RPMI8226 (cell line): Measurements from ENCODE around the gene EYA3.

Experiments used
- DNase-seq: peaks from one replicate; pipeline ENCODE4 v3.0.0-alpha.2; 2015

The EYA3 gene

DNA sequence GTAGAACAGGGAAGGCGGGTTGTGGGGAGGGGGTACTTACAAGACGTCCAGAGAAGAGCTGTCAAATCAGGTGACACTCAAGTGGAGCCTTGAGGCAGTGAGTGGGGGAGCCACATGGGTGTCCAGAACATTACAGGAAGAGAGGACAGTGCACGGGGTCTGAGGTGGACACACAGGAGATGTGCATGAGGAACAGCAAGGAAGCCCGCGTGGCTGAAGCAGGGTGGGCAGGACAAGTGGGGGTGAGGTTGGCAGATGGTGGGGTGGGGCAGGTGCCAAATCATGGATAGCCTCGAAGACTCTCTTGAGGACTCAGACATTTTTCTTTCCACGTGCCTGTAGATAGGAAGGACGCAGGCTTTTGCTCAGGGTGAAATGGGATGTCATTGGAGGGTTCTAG lies 152.7 kb downstream of the EYA3 start:
- no peak for DNase-seq

DNA sequence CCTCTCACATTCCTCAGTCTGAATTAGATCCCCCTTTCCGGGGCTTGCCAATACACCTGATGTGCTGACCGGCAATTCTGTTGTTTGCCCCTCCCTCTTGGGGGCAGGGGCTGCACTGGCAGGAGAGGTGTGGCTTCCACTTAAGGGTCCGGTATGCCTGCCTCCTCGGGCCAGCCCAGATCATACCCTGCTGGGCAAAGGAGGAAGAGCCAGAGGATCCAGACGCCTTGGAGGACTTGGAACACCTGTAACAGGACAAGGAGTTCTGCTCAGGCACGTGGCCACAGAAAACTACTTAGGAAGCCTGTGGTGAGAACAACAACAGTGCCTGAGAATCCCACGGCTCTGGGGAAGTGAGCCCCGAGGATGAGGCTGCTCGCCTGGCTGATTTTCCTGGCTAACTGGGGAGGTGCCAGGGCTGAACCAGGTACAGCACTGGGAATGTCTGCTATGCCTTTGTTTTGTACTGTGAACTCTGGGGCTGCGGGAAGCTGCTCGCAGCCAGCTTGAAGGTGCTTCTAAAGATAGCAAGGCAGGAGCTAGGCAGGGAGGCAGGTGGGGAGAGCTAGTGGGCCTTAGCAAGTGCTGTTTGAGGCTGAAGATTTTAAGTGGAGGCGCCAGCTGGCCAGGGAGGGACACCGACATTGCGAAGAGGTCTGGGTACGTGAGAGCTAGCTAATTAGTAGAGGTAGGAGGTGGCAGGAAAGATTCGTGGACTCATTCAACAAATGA lies 153.4 kb downstream of the EYA3 start, which contains the start of gene SMPDL3B:
TSS of gene SMPDL3B (plus strand) at position 183 of the 732 bp plus-strand sequence. CDS start at position 367, 184 bp downstream.
- DNase-seq, result peak; percentile 79

GRCh38 chr1:27931759-27932158 lies 156.7 kb downstream of the EYA3 start:
- peak; percentile 45 for DNase-seq

GRCh38 chr1:27931184-27931583 lies 157.2 kb downstream of the EYA3 start:
- no peak for DNase-seq

DNA sequence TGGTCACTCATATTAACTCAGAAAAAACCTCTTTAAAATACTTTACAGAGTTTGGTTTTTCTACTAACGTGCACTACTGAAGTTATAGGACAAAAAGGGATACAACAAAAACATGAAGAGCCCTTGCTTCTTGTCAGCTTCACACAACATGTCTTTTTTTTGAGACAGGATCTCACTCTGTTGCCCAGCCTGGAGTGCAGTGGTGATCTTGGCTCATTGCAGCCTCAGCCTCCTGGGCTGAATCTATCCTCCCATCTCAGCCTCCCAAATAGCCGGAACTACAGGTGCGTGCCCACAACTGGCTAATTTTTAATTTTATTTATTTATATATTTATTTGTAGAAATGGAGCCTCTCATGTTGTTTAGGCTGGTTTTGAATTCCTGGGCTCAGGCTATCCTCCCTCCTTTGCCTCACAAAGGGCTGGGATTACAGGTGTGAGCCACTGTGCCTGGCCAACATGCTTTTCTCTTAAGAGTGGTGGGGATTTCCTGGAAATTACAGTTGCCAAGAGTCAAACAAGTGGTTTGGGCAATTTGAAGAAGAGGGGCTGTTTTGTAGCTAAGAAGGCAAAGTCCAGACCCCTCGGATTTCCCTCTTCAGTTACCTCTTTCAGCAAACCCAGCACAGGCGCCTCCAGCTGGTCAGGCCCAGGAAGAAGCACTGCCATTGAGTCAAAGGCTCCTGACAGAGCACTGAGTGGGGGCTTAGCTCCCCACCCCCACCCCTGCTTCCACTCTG lies 160.0 kb downstream of the EYA3 start:
- DNase-seq, result no peak

- DNase-seq, result no peak
These were observed 166.1 kb downstream of the EYA3 start for GRCh38 chr1:27922272-27922671.
